ENCODE data around the gene SNRNP48. TPM values are rescaled to one million over a fixed set of nuclear protein-coding genes. Genes with fewer than 3 reads are reported as not detected.
A peak's percentile ranks its signal among the peaks of the same experiment; 100 is the strongest.

SNRNP48 gene
- total RNA-seq, 1 experiment from 2014 or later: 16.1 TPM

DNA sequence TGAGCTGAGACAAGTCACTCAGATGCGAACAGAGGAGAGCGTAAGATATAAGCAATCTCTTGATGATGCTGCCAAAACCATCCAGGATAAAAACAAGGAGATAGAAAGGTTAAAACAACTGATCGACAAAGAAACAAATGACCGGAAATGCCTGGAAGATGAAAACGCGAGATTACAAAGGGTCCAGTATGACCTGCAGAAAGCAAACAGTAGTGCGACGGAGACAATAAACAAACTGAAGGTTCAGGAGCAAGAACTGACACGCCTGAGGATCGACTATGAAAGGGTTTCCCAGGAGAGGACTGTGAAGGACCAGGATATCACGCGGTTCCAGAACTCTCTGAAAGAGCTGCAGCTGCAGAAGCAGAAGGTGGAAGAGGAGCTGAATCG is 9.5 kb upstream of the SNRNP48 start:
- DNase-seq: no peak
- Mint-ChIP-seq H3K27me3 (ENCODE audit: unreplicated experiment) (no peaks in the 10 kb centered on the region), H3K9me3 (ENCODE audit: low read depth, unreplicated experiment) (peaks cover 2% of the 10 kb centered on the region), H3K4me1 (ENCODE audit: low read depth, unreplicated experiment) (no peaks in the 10 kb centered on the region), H3K36me3 (ENCODE audit: insufficient read depth, unreplicated experiment) (peaks cover 5% of the 10 kb centered on the region), H3K27ac (ENCODE audit: unreplicated experiment) (no peak overlapping the region), H3K4me3 (ENCODE audit: low read depth, unreplicated experiment) (no peak overlapping the region)
- BruUV-seq (replicated peaks): TSS peak; percentile 44
- CTCF ChIA-PET: interaction anchor here (0.5 to 1.7 kb wide), 2 partner anchors 9 to 654 kb away, joined by 3 to 4 read pairs; partner anchors contain the start of gene SNRNP48
- intact Hi-C loops (cut with micrococcal nuclease; ENCODE audit: unreplicated experiment): no loop called here
- TF ChIP-seq, protein P1, sequence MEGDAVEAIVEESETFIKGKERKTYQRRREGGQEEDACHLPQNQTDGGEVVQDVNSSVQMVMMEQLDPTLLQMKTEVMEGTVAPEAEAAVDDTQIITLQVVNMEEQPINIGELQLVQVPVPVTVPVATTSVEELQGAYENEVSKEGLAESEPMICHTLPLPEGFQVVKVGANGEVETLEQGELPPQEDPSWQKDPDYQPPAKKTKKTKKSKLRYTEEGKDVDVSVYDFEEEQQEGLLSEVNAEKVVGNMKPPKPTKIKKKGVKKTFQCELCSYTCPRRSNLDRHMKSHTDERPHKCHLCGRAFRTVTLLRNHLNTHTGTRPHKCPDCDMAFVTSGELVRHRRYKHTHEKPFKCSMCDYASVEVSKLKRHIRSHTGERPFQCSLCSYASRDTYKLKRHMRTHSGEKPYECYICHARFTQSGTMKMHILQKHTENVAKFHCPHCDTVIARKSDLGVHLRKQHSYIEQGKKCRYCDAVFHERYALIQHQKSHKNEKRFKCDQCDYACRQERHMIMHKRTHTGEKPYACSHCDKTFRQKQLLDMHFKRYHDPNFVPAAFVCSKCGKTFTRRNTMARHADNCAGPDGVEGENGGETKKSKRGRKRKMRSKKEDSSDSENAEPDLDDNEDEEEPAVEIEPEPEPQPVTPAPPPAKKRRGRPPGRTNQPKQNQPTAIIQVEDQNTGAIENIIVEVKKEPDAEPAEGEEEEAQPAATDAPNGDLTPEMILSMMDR (IDR thresholded peaks at IDR 0.05; ENCODE audit: unreplicated experiment): no peak

DNA sequence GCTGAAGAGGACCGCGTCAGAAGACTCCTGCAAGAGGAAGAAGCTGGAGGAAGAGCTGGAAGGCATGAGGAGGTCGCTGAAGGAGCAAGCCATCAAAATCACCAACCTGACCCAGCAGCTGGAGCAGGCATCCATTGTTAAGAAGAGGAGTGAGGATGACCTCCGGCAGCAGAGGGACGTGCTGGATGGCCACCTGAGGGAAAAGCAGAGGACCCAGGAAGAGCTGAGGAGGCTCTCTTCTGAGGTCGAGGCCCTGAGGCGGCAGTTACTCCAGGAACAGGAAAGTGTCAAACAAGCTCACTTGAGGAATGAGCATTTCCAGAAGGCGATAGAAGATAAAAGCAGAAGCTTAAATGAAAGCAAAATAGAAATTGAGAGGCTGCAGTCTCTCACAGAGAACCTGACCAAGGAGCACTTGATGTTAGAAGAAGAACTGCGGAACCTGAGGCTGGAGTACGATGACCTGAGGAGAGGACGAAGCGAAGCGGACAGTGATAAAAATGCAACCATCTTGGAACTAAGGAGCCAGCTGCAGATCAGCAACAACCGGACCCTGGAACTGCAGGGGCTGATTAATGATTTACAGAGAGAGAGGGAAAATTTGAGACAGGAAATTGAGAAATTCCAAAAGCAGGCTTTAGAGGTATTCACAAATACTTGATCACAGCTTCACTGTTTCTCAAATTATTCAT is 8.9 kb upstream of the SNRNP48 start:
- no peaks in the 10 kb centered on the region for H3K4me1 Mint-ChIP-seq (ENCODE audit: low read depth, unreplicated experiment)
- H3K36me3 Mint-ChIP-seq (ENCODE audit: insufficient read depth, unreplicated experiment): peaks cover 5% of the 10 kb centered on the region
- TF ChIP-seq, protein P1 (IDR thresholded peaks at IDR 0.05; ENCODE audit: unreplicated experiment): no peak
- DNase-seq: no peak
- CTCF ChIA-PET: interaction anchor here (0.5 to 1.7 kb wide), 2 partner anchors 9 to 654 kb away, joined by 3 to 4 read pairs; partner anchors contain the start of gene SNRNP48
- no peak overlapping the region for H3K27ac Mint-ChIP-seq (ENCODE audit: unreplicated experiment)
- no TSS peak for BruUV-seq (replicated peaks)
- intact Hi-C loops (cut with micrococcal nuclease; ENCODE audit: unreplicated experiment): no loop called here
- peaks cover 2% of the 10 kb centered on the region for H3K9me3 Mint-ChIP-seq (ENCODE audit: low read depth, unreplicated experiment)
- no peak overlapping the region for H3K4me3 Mint-ChIP-seq (ENCODE audit: low read depth, unreplicated experiment)
- no peaks in the 10 kb centered on the region for H3K27me3 Mint-ChIP-seq (ENCODE audit: unreplicated experiment)

GRCh38 chr6:7585287-7585930 is 4.6 kb upstream of the SNRNP48 start:
- no peak for DNase-seq
- CTCF ChIA-PET: no interaction called here
- no peak overlapping the region for H3K27ac Mint-ChIP-seq (ENCODE audit: unreplicated experiment)
- no peak overlapping the region for H3K4me3 Mint-ChIP-seq (ENCODE audit: low read depth, unreplicated experiment)
- TF ChIP-seq, protein P1 (IDR thresholded peaks at IDR 0.05; ENCODE audit: unreplicated experiment): no peak
- H3K9me3 Mint-ChIP-seq (ENCODE audit: low read depth, unreplicated experiment): peaks cover 2% of the 10 kb centered on the region
- intact Hi-C loops (cut with micrococcal nuclease; ENCODE audit: unreplicated experiment): no loop called here
- peaks cover 21% of the 10 kb centered on the region for H3K4me1 Mint-ChIP-seq (ENCODE audit: low read depth, unreplicated experiment)
- no TSS peak for BruUV-seq (replicated peaks)
- peaks cover 16% of the 10 kb centered on the region for H3K36me3 Mint-ChIP-seq (ENCODE audit: insufficient read depth, unreplicated experiment)
- H3K27me3 Mint-ChIP-seq (ENCODE audit: unreplicated experiment): no peaks in the 10 kb centered on the region

GRCh38 chr6:7587631-7588100 is 2.3 kb upstream of the SNRNP48 start:
- H3K27ac Mint-ChIP-seq (ENCODE audit: unreplicated experiment): no peak overlapping the region
- H3K27me3 Mint-ChIP-seq (ENCODE audit: unreplicated experiment): no peaks in the 10 kb centered on the region
- H3K4me1 Mint-ChIP-seq (ENCODE audit: low read depth, unreplicated experiment): peaks cover 41% of the 10 kb centered on the region
- peaks cover 1% of the 10 kb centered on the region for H3K9me3 Mint-ChIP-seq (ENCODE audit: low read depth, unreplicated experiment)
- TF ChIP-seq, protein P1 (IDR thresholded peaks at IDR 0.05; ENCODE audit: unreplicated experiment): no peak
- BruUV-seq (replicated peaks): no TSS peak
- intact Hi-C loops (cut with micrococcal nuclease; ENCODE audit: unreplicated experiment): no loop called here
- peaks cover 22% of the 10 kb centered on the region for H3K36me3 Mint-ChIP-seq (ENCODE audit: insufficient read depth, unreplicated experiment)
- no peak overlapping the region for H3K4me3 Mint-ChIP-seq (ENCODE audit: low read depth, unreplicated experiment)
- no peak for DNase-seq
- CTCF ChIA-PET: no interaction called here

Measured in Calu3 (cell line).